Thyroid gland (tissue), 4 donors: ENCODE data around the gene C1orf94.

ENCODE experiments used
- CTCF ChIP-seq, 6 experiments: fragments of 200-600 bp in 3 of 6; fragments of 450-650 bp in 3 of 6; sonication (generic) in 3 of 6; IDR thresholded peaks; one replicate each; pipeline ENCODE4 v1.5.1; 2016 to 2019; ENCODE audit warnings: antibody characterized with exemption in 6 of 6, mild to moderate bottlenecking in 2 of 6, inconsistent platforms in 1 of 6, moderate library complexity in 1 of 6
- POLR2A ChIP-seq, 2 donors: fragments of 450-650 bp; IDR thresholded peaks; one replicate each; pipeline ENCODE4 v1.6.1; 2017; ENCODE audit warnings: antibody characterized with exemption in 2 of 2, mild to moderate bottlenecking in 2 of 2, moderate library complexity in 1 of 2

GRCh38 chr1:34166625-34167361 is 9.9 kb upstream of the C1orf94 start:
- no peak for TF ChIP-seq CTCF (IDR thresholded peaks at IDR 0.05)
- TF ChIP-seq POLR2A (IDR thresholded peaks at IDR 0.05) = no peak
